ENCODE results near the gene WDR53.
"Not testable (repeated sequence)": the region's sequence is repeated elsewhere in the genome, so short reads cannot be mapped to it uniquely, and the experiment has no call there.

WDR53 gene

GRCh38 chr3:196590279-196590678 lies 21.9 kb upstream of the WDR53 start:
- no peak for DNase-seq (ENCODE audit: low read depth)
- no peak overlapping the region for H3K4me3 ChIP-seq (ENCODE audit: low read depth, low read length)
- no peak for TF ChIP-seq CTCF (IDR thresholded peaks at IDR 0.05; ENCODE audit: insufficient read depth, low read depth, low read length, missing control alignments)

GRCh38 chr3:196585044-196585757 lies 16.8 kb upstream of the WDR53 start:
- no peak for TF ChIP-seq CTCF (IDR thresholded peaks at IDR 0.05; ENCODE audit: insufficient read depth, low read depth, low read length, missing control alignments)
- DNase-seq (ENCODE audit: low read depth): no peak
- H3K4me3 ChIP-seq (ENCODE audit: low read depth, low read length): no peak overlapping the region

- no peak overlapping the region for H3K4me3 ChIP-seq (ENCODE audit: low read depth, low read length)
- TF ChIP-seq CTCF (IDR thresholded peaks at IDR 0.05; ENCODE audit: insufficient read depth, low read depth, low read length, missing control alignments): no peak
- no peak for DNase-seq (ENCODE audit: low read depth)
These were observed 4.0 kb upstream of the WDR53 start for GRCh38 chr3:196572389-196572788.

- DNase-seq (ENCODE audit: low read depth); H3K4me3 ChIP-seq (ENCODE audit: low read depth, low read length): not testable (repeated sequence)
These were observed 2.0 kb upstream of the WDR53 start for GRCh38 chr3:196570332-196570731.

GRCh38 chr3:196569003-196569516 lies 706 bp upstream of the WDR53 start:
- no peak for TF ChIP-seq CTCF (IDR thresholded peaks at IDR 0.05; ENCODE audit: insufficient read depth, low read depth, low read length, missing control alignments)
- peak; percentile 77 for DNase-seq (ENCODE audit: low read depth)

GRCh38 chr3:196563721-196564225 lies 4.6 kb downstream of the WDR53 start:
- no peak overlapping the region for H3K4me3 ChIP-seq (ENCODE audit: low read depth, low read length)
- DNase-seq (ENCODE audit: low read depth): no peak
- TF ChIP-seq CTCF (IDR thresholded peaks at IDR 0.05; ENCODE audit: insufficient read depth, low read depth, low read length, missing control alignments): no peak

More at GRCh38 chr3:196569003-196569516, 706 bp upstream of the WDR53 start:
- H3K4me3 ChIP-seq (ENCODE audit: low read depth, low read length): peak overlapping the region; percentile 77

- no peak overlapping the region for H3K4me3 ChIP-seq (ENCODE audit: low read depth, low read length)
- TF ChIP-seq CTCF (IDR thresholded peaks at IDR 0.05; ENCODE audit: insufficient read depth, low read depth, low read length, missing control alignments): no peak
- DNase-seq (ENCODE audit: low read depth): no peak
These were observed 8.5 kb downstream of the WDR53 start for GRCh38 chr3:196559826-196560225.

Data from GM12865 (cell line).